ENCODE measurements around the gene MAMLD1.

DNA sequence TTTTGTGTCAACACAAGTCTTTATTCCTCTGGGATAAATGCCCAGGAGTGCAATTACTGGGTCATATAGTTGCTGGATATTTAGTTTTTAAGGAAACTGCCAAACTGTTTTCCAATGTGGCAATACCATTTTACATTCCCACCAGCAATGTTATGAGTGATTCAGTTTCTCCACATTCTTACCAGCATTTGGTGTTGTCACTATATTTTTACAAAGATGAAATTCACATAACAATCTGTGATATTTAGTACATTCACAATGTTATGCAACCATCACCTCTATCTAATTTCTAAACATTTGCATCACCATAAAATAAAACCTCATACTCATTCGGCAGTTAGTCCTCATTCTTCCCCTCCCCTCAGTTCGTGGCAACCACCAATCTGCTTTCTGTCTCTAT lies 75.0 kb downstream of the MAMLD1 start:
- TF ChIP-seq CTCF (IDR thresholded peaks at IDR 0.05 in 4 of 5, conservative IDR thresholded peaks at IDR 0.05 in 1 of 5) (no peak), POLR2A (IDR thresholded peaks at IDR 0.05) (no peak)

All from gastrocnemius medialis (tissue), 4 donors.